GM21576 (cell line): Measurements from ENCODE around the gene CCDC91.
A peak's percentile ranks its signal among the peaks of the same experiment; 100 is the strongest.
"Not testable (repeated sequence)": the region's sequence is repeated elsewhere in the genome, so short reads cannot be mapped to it uniquely, and the experiment has no call there.

ENCODE experiments used
- ATAC-seq: cut with Tn5 transposase; IDR thresholded peaks from one replicate; pipeline ENCODE4 v1.9.1; 2021; ENCODE audit warnings: mild to moderate bottlenecking, moderate library complexity; ENCODE audit not compliant: unreplicated experiment

The CCDC91 gene

DNA sequence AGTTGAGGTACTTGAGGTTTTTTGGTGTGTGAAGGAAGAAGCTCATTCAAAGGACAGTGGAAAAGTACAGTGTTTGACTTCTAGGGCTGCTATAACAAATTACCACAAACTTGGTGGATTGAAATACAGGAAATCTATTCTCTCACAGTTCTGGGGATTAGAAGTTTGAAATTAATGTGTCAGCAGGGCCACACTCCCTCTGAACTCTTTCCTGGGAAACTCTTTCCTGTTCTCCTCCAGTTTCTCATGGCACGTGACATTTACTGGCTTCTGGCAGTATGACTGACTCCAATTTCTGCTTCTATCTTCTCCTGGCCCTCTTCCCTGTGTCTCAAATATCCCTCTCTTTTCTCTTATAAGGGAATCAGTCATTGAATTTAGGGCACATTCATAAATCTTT is 160.2 kb downstream of the CCDC91 start:
- no peak for ATAC-seq

GRCh38 chr12:28351414-28351813 is 161.2 kb downstream of the CCDC91 start:
- ATAC-seq, result no peak

- ATAC-seq, result no peak
Measured at GRCh38 chr12:28355161-28355560, 164.9 kb downstream of the CCDC91 start.

DNA sequence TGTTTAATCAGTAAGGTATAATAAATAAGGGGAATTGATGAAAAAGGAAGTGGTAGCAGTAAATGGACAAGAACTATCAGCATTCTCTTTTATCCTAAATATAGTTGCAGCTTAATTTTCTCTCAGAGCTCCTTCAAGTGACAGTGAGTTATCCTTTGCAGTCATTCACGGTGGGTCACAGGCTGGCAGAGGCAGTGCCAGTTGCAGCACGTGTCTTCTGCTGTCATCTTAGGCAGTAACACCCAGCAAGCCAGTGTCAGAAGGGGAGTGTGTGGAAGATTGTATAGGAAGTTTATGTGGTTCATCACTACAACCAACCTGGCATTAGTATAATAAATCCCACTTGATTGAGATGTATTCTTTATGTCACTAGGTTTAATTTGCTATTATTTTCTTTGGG is 170.0 kb downstream of the CCDC91 start:
- ATAC-seq, result no peak

- no peak for ATAC-seq
Measured at GRCh38 chr12:28367326-28367725, 177.1 kb downstream of the CCDC91 start.

- ATAC-seq, result no peak
Measured at GRCh38 chr12:28367993-28368392, 177.7 kb downstream of the CCDC91 start.

GRCh38 chr12:28369483-28369882 is 179.2 kb downstream of the CCDC91 start:
- ATAC-seq, result no peak

- ATAC-seq, result no peak
Measured at GRCh38 chr12:28374556-28374955, 184.3 kb downstream of the CCDC91 start.

- no peak for ATAC-seq
Measured at GRCh38 chr12:28378736-28379135, 188.5 kb downstream of the CCDC91 start.

DNA sequence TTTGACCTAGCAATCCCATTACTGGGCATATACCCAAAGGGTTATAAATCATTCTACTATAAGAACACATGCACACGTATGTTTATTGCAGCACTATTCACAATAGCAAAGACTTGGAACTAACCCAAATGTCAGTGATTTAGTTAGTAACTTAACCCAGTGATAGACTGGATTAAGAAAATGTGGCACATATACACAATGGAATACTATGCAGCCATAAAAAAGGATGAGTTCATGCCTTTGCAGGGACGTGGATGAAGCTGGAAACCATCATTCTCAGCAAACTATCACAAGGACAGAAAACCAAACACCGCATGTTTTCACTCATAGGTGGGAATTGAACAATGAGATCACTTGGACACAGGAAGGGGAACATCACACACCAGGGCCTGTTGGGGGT is 189.5 kb downstream of the CCDC91 start:
- not testable (repeated sequence) for ATAC-seq

- ATAC-seq, result no peak
Measured at GRCh38 chr12:28383368-28383767, 193.1 kb downstream of the CCDC91 start.

- no peak for ATAC-seq
Measured at GRCh38 chr12:28388879-28389278, 198.6 kb downstream of the CCDC91 start.

DNA sequence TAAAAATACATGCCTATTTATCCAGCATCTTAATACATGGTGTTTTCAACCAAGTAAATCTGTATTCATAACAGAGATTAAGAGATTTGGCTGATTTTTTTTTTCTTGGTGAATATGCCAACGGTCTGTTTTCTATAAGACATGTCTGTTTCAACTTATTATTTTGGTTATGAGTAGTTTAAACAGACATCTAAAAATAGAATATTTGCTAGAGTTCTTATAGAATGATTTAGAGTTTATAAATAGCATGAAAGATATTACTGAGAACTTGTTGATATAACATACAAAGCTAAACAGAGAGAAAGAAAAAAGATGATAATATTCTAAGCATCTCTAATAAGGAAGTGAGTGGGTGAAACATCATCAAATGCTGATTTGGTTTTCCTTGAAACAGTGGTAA is 199.9 kb downstream of the CCDC91 start:
- ATAC-seq, result no peak

DNA sequence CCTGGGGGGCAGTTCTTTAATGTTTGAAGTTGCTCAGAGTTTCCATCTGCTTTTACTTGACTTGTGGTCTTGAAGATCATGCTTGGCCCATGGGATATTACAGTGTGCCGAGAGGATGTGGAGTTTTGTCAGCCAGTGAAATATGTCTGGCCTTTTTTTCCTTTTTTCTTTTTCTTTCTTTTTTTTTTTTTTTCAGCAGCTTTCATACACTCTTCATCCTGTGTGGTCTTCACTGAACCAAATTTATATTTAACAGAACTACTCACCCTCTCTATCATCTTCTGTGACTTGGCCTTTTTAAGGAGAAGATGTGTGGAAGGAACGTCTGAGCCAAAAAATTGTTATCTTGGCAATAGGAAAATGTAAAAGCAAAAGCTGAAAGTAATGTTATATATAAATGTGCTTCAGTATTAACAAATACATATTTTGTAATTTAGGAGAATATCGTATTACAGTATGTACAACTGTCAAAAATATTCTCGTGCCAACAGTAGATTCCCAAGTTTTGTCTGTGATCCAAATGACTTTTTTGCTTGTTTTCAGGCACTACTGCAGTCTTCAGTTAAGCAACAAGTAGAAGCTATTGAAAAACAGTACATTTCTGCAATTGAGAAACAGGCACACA is 200.6 kb downstream of the CCDC91 start:
- no peak for ATAC-seq

GRCh38 chr12:28409892-28410291 is 219.6 kb downstream of the CCDC91 start:
- ATAC-seq, result no peak

GRCh38 chr12:28413460-28414109 is 223.3 kb downstream of the CCDC91 start:
- ATAC-seq, result peak; percentile 81

DNA sequence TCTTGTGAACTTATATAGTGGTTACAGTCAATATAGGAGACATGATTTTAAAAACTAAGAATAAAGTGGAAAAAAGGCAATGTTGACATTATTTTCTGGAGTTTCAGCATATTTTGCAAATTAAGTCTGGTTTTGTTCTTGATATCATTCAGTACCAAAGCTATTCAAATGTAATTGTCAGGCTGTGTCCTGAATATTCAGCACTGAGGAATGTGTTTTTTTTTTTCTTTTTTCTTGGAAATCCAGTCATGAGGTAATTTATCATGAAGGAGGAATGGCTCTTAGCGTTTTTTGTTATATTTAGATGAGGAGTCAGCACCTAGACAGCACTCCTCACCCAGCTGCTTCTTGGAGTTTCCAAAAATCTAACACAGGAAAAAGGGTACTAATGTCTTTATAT is 225.5 kb downstream of the CCDC91 start:
- ATAC-seq, result no peak

GRCh38 chr12:28421374-28421773 is 231.1 kb downstream of the CCDC91 start:
- ATAC-seq, result no peak

DNA sequence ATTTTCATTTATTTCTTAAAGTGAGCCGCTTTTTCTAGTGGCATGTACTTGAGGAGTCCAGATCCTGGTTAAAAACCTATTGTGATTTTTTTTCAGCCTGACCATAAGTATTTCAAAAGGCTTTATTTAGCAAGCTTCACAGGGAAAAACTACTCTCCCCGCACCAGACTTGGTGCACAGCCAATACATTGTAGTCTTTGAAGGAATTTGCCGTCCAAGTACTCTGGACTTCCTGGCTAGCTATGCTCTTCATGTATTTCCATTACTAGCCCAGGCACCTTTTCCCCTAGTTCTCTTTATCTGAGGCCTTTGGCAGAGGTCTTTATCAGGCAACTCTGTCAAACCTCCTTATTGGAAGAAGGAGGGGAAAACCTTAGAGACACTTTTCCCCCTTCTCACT is 234.7 kb downstream of the CCDC91 start:
- ATAC-seq, result no peak

DNA sequence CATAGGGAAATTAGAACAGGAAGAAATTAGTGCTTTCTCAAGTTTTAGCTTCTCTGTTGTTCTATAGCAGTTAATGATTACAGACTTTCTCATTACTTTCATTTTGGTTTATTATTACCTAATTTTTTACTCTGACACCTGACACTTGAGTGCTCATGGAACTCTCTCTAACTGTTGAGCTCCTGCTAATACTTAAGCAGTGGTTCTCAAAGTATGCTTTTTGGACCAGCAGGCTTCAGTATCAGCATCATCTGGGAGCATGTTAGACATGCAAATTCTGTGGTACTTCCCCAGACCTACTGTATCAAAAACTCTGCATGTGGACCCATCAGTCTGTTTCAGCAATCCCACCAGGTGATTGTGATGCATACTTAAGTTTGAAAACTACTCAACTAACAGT is 235.3 kb downstream of the CCDC91 start:
- no peak for ATAC-seq

- ATAC-seq, result no peak
Measured at GRCh38 chr12:28427046-28427445, 236.8 kb downstream of the CCDC91 start.

DNA sequence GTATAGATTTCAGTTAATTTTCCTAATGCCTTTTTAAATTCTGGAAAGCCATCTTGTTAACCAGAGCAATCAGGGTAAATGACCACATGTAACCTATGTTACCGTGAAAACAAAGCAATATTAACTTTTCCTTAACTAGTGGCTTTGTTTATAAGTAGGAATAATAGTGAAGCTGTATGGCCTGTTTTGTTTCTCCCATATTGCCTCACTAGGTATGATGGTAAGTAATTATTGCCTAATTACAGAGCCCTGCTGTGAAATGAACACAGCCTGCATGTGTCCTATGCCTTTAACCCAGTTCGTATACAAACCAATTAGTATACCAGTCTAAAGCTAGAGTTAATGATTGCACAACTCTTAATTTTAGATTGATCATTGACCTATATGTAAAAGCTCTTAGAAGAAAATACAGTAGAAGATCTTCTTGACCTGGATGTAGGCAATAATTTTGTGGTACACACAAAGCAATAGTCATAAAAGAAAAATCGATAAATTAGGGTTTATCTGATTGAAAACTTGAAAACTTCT is 249.9 kb downstream of the CCDC91 start:
- ATAC-seq, result no peak

DNA sequence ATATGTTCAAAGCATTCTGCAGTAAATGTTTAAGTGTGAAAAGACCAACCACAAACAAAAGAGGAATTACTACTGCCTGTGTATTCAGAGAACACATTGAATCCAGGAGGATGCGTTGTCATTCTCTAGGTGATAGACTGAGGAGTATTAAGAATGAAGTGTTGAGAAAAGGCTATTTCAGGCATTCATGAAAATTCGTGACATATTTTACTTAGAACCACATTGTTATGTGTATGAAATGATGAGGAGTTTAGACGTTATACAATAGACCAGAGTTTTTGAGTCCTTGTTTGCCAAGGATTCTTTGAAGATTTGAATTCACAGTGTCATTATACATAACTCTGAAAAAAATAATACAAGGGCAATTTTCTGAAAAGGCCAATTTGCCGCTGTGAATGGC is 251.8 kb downstream of the CCDC91 start:
- ATAC-seq, result no peak
